Liver (tissue), 9 donors: ENCODE measurements around the gene PHYKPL. TPM values are rescaled to one million over a fixed set of nuclear protein-coding genes. Genes with fewer than 3 reads are reported as not detected.

Experiments
- DNase-seq: peaks from one replicate; pipeline ENCODE4 v3.0.0-alpha.2; 2017; ENCODE audit warnings: low spot score
- H3K27ac ChIP-seq, 2 donors: one replicate each; pipeline ENCODE4 v1.7.0; 2013; ENCODE audit warnings: inconsistent platforms in 2 of 2, low read length in 2 of 2, control low read depth in 1 of 2, low read depth in 1 of 2, mild to moderate bottlenecking in 1 of 2
- H3K27me3 ChIP-seq, 4 donors: one replicate each; pipeline versions ENCODE4 v1.6.1 to v1.7.0; 2013; ENCODE audit warnings: low read length in 3 of 4, inconsistent platforms in 1 of 4, mild to moderate bottlenecking in 1 of 4, moderate library complexity in 1 of 4; ENCODE audit not compliant: control insufficient read depth in 4 of 4, insufficient read depth in 4 of 4
- H3K36me3 ChIP-seq, 4 donors: one replicate each; pipeline versions ENCODE4 v1.6.1 to v1.7.0; 2013; ENCODE audit warnings: low read length in 3 of 4, mild to moderate bottlenecking in 3 of 4, low read depth in 1 of 4, moderate library complexity in 1 of 4; ENCODE audit not compliant: control insufficient read depth in 4 of 4, insufficient read depth in 3 of 4
- H3K4me1 ChIP-seq, 4 donors: one replicate each; pipeline versions ENCODE4 v1.6.1 to v1.7.0; 2013; ENCODE audit warnings: low read length in 3 of 4, mild to moderate bottlenecking in 3 of 4, moderate library complexity in 1 of 4; ENCODE audit not compliant: control insufficient read depth in 4 of 4, insufficient read depth in 4 of 4
- H3K4me3 ChIP-seq, 3 donors: one replicate each; pipeline versions ENCODE4 v1.6.1 to v1.7.0; 2013; ENCODE audit warnings: low read length in 3 of 3, control low read depth in 1 of 3, low read depth in 1 of 3, mild to moderate bottlenecking in 1 of 3
- H3K9ac ChIP-seq, 2 donors: one replicate each; pipeline ENCODE4 v1.7.0; 2013; ENCODE audit warnings: low read length in 2 of 2, mild to moderate bottlenecking in 2 of 2, moderate library complexity in 2 of 2, control low read depth in 1 of 2, low read depth in 1 of 2
- H3K9me3 ChIP-seq, 4 donors: one replicate each; pipeline versions ENCODE4 v1.6.1 to v1.7.0; 2013; ENCODE audit warnings: low read length in 3 of 4; ENCODE audit not compliant: control insufficient read depth in 4 of 4
- ATF3 ChIP-seq: IDR thresholded peaks from 2 replicates; pipeline ENCODE4 v1.6.1; 2016; ENCODE audit warnings: antibody characterized with exemption
- EGR1 ChIP-seq, 2 donors: IDR thresholded peaks; 2 replicates each; pipeline ENCODE4 v1.6.1; 2016 to 2018; ENCODE audit warnings: antibody characterized with exemption in 2 of 2, low read depth in 2 of 2
- FOXA1 ChIP-seq: IDR thresholded peaks from 2 replicates; pipeline ENCODE4 v1.6.1; 2016; ENCODE audit warnings: antibody characterized with exemption
- FOXA2 ChIP-seq: IDR thresholded peaks from 2 replicates; pipeline ENCODE4 v1.6.1; 2016; ENCODE audit warnings: antibody characterized with exemption
- GABPA ChIP-seq, 2 donors: IDR thresholded peaks in 1 of 2; conservative IDR thresholded peaks in 1 of 2; 2 replicates each; pipeline ENCODE4 v1.6.1; 2016; ENCODE audit warnings: antibody characterized with exemption in 2 of 2, mild to moderate bottlenecking in 1 of 2, moderate library complexity in 1 of 2
- HNF4A ChIP-seq, 2 donors: conservative IDR thresholded peaks; 2 replicates each; pipeline ENCODE4 v1.6.1; 2016; ENCODE audit warnings: antibody characterized with exemption in 2 of 2, mild to moderate bottlenecking in 2 of 2
- HNF4G ChIP-seq: IDR thresholded peaks from 2 replicates; pipeline ENCODE4 v1.6.1; 2016; ENCODE audit warnings: antibody characterized with exemption
- JUND ChIP-seq, 2 donors: IDR thresholded peaks; 2 replicates each; pipeline ENCODE4 v1.6.1; 2016; ENCODE audit warnings: antibody characterized with exemption in 2 of 2
- NR2F2 ChIP-seq: IDR thresholded peaks from 2 replicates; pipeline ENCODE4 v1.6.1; 2016; ENCODE audit warnings: antibody characterized with exemption
- RAD21 ChIP-seq, 2 donors: IDR thresholded peaks; 2 replicates each; pipeline ENCODE4 v1.6.1; 2016; ENCODE audit warnings: antibody characterized with exemption in 2 of 2, mild to moderate bottlenecking in 2 of 2
- REST ChIP-seq: IDR thresholded peaks from 2 replicates; pipeline ENCODE4 v1.6.1; 2016; ENCODE audit warnings: antibody characterized with exemption, mild to moderate bottlenecking
- RXRA ChIP-seq, 2 donors: IDR thresholded peaks; 2 replicates each; pipeline ENCODE4 v1.6.1; 2017 to 2018; ENCODE audit warnings: antibody characterized with exemption in 2 of 2, mild to moderate bottlenecking in 1 of 2
- SP1 ChIP-seq: IDR thresholded peaks from 2 replicates; pipeline ENCODE4 v1.6.1; 2018; ENCODE audit warnings: antibody characterized with exemption, mild to moderate bottlenecking
- TAF1 ChIP-seq: conservative IDR thresholded peaks from 2 replicates; pipeline ENCODE4 v1.6.1; 2016; ENCODE audit warnings: antibody characterized with exemption, mild to moderate bottlenecking
- YY1 ChIP-seq: IDR thresholded peaks from 2 replicates; pipeline ENCODE4 v1.6.1; 2016; ENCODE audit warnings: antibody characterized with exemption, mild to moderate bottlenecking
- WGBS: extraction: QIAGEN DNeasy Blood & Tissue Kit; methylation state at CpG from one replicate; pipeline ENCODE4 v1.1.7; 2013; 5-methylcytosine and 5-hydroxymethylcytosine counted together
- polyA plus RNA-seq, 2 donors: library from polyadenylated mRNA; stranded (reverse) in 1 of 2; unstranded in 1 of 2; fragments of 200-250 nt in 1 of 2; fragments of >200 nt in 1 of 2; fragmentation: Nextera tagmentation in 1 of 2; extraction: Ambion mirVana in 1 of 2; gene quantifications; one replicate each; pipeline versions ENCODE4 v1.2.1 to v1.2.3, GENCODE V29; 2013 to 2015
- total RNA-seq, 2 donors: library from RNA; depleted of rRNA; stranded (reverse); fragments of >200 nt; gene quantifications; one replicate each; pipeline ENCODE4 v1.2.3, GENCODE V29; 2014
- TF ChIP-seq, protein P1 (sequence below): IDR thresholded peaks from 2 replicates; pipeline ENCODE4 v1.6.1; 2016; ENCODE audit warnings: antibody characterized with exemption
- TF ChIP-seq, protein P2 (sequence below): IDR thresholded peaks from 2 replicates; pipeline ENCODE4 v1.6.1; 2016; ENCODE audit warnings: antibody characterized with exemption
- TF ChIP-seq, protein P3 (sequence below): fragments of 150-350 bp; IDR thresholded peaks from 2 replicates; pipeline ENCODE4 v1.5.1; 2017; ENCODE audit warnings: improper control_type of control experiment, low read depth, low read length; ENCODE audit not compliant: missing input control
- donor health status: healthy.
- donor health status: healthy.
- donor health status: healthy.
- donor health status: healthy.
- donor health status: healthy.

Gene PHYKPL
- total and polyA plus RNA-seq, 4 donors = 25.6 to 103 (median 45.0) TPM

GRCh38 chr5:178237431-178238312 lies 5.1 kb upstream of the PHYKPL start:
- TF ChIP-seq ATF3 (no peak), RAD21 (IDR thresholded peaks at IDR 0.05) (no peak), REST (no peak), HNF4G (no peak), TAF1 (no peak), FOXA1 (no peak), YY1 (no peak), RXRA (IDR thresholded peaks at IDR 0.05) (no peak), HNF4A (conservative IDR thresholded peaks at IDR 0.05) (no peak), EGR1 (IDR thresholded peaks at IDR 0.05; ENCODE audit: low read depth in 2 of 2) (no peak), NR2F2 (no peak), SP1 (no peak), JUND (IDR thresholded peaks at IDR 0.05) (no peak), GABPA (IDR thresholded peaks at IDR 0.05 in 1 of 2, conservative IDR thresholded peaks at IDR 0.05 in 1 of 2) (no peak), FOXA2 (no peak)
- TF ChIP-seq, protein P1, sequence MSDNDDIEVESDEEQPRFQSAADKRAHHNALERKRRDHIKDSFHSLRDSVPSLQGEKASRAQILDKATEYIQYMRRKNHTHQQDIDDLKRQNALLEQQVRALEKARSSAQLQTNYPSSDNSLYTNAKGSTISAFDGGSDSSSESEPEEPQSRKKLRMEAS = no peak
- TF ChIP-seq, protein P2, sequence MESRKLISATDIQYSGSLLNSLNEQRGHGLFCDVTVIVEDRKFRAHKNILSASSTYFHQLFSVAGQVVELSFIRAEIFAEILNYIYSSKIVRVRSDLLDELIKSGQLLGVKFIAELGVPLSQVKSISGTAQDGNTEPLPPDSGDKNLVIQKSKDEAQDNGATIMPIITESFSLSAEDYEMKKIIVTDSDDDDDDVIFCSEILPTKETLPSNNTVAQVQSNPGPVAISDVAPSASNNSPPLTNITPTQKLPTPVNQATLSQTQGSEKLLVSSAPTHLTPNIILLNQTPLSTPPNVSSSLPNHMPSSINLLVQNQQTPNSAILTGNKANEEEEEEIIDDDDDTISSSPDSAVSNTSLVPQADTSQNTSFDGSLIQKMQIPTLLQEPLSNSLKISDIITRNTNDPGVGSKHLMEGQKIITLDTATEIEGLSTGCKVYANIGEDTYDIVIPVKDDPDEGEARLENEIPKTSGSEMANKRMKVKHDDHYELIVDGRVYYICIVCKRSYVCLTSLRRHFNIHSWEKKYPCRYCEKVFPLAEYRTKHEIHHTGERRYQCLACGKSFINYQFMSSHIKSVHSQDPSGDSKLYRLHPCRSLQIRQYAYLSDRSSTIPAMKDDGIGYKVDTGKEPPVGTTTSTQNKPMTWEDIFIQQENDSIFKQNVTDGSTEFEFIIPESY = no peak
- TF ChIP-seq, protein P3, sequence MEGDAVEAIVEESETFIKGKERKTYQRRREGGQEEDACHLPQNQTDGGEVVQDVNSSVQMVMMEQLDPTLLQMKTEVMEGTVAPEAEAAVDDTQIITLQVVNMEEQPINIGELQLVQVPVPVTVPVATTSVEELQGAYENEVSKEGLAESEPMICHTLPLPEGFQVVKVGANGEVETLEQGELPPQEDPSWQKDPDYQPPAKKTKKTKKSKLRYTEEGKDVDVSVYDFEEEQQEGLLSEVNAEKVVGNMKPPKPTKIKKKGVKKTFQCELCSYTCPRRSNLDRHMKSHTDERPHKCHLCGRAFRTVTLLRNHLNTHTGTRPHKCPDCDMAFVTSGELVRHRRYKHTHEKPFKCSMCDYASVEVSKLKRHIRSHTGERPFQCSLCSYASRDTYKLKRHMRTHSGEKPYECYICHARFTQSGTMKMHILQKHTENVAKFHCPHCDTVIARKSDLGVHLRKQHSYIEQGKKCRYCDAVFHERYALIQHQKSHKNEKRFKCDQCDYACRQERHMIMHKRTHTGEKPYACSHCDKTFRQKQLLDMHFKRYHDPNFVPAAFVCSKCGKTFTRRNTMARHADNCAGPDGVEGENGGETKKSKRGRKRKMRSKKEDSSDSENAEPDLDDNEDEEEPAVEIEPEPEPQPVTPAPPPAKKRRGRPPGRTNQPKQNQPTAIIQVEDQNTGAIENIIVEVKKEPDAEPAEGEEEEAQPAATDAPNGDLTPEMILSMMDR = no peak
- Histone ChIP-seq H3K9me3 (no peaks in the 10 kb centered on the region), H3K4me1 (peaks cover 27 to 56% (median 38%) of the 10 kb centered on the region in 4 donors), H3K36me3 (no peaks in the 10 kb centered on the region), H3K27ac (peak overlapping the region in 1 of 2 donors; percentile 38), H3K4me3 (no peak overlapping the region), H3K27me3 (no peaks in the 10 kb centered on the region), H3K9ac (no peak overlapping the region)
- DNase-seq = no peak
- 81% methylated on average over 13 of the region's 13 CpGs for WGBS
